Measurements from ENCODE around the gene CADM2.

GRCh38 chr3:86037916-86038315 is 1079.1 kb downstream of the CADM2 start:
- TF ChIP-seq EZH2 (IDR thresholded peaks at IDR 0.05; ENCODE audit: borderline replicate concordance, low read length) (no peak), CTCF (IDR thresholded peaks at IDR 0.05; ENCODE audit: low read length) (no peak)
